Stomach (tissue), 4 donors: Measurements from ENCODE around the gene CGREF1.

Experiments
- CTCF ChIP-seq, 7 experiments: fragments of 450-650 bp in 4 of 7; fragments of 200-600 bp in 3 of 7; sonication (generic) in 3 of 7; IDR thresholded peaks; one replicate each; pipeline ENCODE4 v1.5.1; 2016 to 2019; ENCODE audit warnings: antibody characterized with exemption in 7 of 7, control low read depth in 2 of 7, mild to moderate bottlenecking in 1 of 7
- POLR2A ChIP-seq, 4 donors: fragments of 450-650 bp; IDR thresholded peaks; one replicate each; pipeline ENCODE4 v1.6.1; 2016; ENCODE audit warnings: antibody characterized with exemption in 4 of 4, control low read depth in 2 of 4, mild to moderate bottlenecking in 1 of 4, moderate library complexity in 1 of 4
- POLR2AphosphoS5 ChIP-seq, 3 donors: sonication (generic); formaldehyde crosslinking; IDR thresholded peaks; one replicate each; pipeline ENCODE4 v1.6.1; 2016; ENCODE audit warnings: antibody characterized with exemption in 3 of 3

- TF ChIP-seq POLR2A (IDR thresholded peaks at IDR 0.05): no peak
- TF ChIP-seq CTCF (IDR thresholded peaks at IDR 0.05): no peak
- TF ChIP-seq POLR2AphosphoS5 (IDR thresholded peaks at IDR 0.05): no peak
Observed at GRCh38 chr2:27162151-27163121, 43.5 kb upstream of the CGREF1 start.
